Measurements from ENCODE around the gene CCL11.

Gene CCL11

DNA sequence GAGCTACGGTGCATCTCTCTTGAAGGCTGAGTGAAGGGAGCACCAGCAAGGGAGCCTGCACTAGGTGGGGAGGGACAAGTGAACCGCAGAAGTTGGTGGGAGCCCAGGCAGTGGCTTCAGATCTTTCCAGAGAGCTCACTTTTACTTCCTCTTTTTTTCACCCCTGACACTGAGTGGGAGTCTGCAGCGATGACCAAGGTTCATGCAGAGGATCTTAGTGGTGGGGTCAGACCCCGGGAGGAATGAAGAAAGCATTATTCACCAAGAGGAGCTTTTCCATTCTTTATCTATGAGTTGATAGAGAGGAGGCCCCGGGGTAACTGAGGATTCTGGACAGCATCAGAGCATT lies 33.5 kb upstream of the CCL11 start:
- Histone ChIP-seq H3K4me1 (ENCODE audit: insufficient read depth, poor library complexity, severe bottlenecking) (no peaks in the 10 kb centered on the region), H3K9me3 (ENCODE audit: severe bottlenecking) (no peaks in the 10 kb centered on the region), H3K36me3 (ENCODE audit: low read depth) (no peaks in the 10 kb centered on the region), H3K27me3 (ENCODE audit: insufficient read depth, poor library complexity, severe bottlenecking) (no peaks in the 10 kb centered on the region), H3K27ac (ENCODE audit: poor library complexity, severe bottlenecking) (no peak overlapping the region), H3K4me3 (ENCODE audit: severe bottlenecking) (no peak overlapping the region)
- TF ChIP-seq, protein P1, sequence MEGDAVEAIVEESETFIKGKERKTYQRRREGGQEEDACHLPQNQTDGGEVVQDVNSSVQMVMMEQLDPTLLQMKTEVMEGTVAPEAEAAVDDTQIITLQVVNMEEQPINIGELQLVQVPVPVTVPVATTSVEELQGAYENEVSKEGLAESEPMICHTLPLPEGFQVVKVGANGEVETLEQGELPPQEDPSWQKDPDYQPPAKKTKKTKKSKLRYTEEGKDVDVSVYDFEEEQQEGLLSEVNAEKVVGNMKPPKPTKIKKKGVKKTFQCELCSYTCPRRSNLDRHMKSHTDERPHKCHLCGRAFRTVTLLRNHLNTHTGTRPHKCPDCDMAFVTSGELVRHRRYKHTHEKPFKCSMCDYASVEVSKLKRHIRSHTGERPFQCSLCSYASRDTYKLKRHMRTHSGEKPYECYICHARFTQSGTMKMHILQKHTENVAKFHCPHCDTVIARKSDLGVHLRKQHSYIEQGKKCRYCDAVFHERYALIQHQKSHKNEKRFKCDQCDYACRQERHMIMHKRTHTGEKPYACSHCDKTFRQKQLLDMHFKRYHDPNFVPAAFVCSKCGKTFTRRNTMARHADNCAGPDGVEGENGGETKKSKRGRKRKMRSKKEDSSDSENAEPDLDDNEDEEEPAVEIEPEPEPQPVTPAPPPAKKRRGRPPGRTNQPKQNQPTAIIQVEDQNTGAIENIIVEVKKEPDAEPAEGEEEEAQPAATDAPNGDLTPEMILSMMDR (IDR thresholded peaks at IDR 0.05; ENCODE audit: poor library complexity, severe bottlenecking): no peak
- ATAC-seq (ENCODE audit: low read depth) (no peak), DNase-seq (ENCODE audit: low spot score) (no peak)

DNA sequence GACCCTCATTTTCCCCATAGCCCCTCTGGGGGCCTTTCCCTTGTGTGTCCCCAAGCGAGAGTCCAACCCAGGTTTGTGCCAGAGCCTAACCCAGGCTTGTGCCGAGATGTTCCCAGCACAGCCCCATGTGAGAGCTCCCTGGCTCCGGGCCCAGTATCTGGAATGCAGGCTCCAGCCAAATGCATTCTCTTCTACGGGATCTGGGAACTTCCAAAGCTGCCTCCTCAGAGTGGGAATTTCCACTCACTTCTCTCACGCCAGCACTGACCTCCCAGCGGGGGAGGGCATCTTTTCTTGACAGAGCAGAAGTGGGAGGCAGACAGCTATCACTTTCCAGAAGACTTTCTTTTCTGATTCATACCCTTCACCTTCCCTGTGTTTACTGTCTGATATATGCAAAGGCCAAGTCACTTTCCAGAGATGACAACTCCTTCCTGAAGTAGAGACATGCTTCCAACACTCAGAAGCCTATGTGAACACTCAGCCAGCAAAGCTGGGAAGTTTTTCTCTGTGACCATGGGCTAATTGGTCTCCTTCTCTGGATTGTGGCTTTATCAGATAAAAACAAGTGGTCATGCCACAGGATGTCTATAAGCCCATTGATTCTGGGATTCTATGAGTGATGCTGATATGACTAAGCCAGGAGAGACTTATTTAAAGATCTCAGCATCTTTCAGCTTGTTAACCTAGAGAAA lies 33.0 kb upstream of the CCL11 start:
- no peak for ATAC-seq (ENCODE audit: low read depth)
- Histone ChIP-seq H3K27me3 (ENCODE audit: insufficient read depth, poor library complexity, severe bottlenecking) (no peaks in the 10 kb centered on the region), H3K4me1 (ENCODE audit: insufficient read depth, poor library complexity, severe bottlenecking) (no peaks in the 10 kb centered on the region), H3K36me3 (ENCODE audit: low read depth) (no peaks in the 10 kb centered on the region), H3K27ac (ENCODE audit: poor library complexity, severe bottlenecking) (no peak overlapping the region), H3K9me3 (ENCODE audit: severe bottlenecking) (no peaks in the 10 kb centered on the region), H3K4me3 (ENCODE audit: severe bottlenecking) (no peak overlapping the region)
- TF ChIP-seq, protein P1 (IDR thresholded peaks at IDR 0.05; ENCODE audit: poor library complexity, severe bottlenecking): no peak
- no peak for DNase-seq (ENCODE audit: low spot score)

DNA sequence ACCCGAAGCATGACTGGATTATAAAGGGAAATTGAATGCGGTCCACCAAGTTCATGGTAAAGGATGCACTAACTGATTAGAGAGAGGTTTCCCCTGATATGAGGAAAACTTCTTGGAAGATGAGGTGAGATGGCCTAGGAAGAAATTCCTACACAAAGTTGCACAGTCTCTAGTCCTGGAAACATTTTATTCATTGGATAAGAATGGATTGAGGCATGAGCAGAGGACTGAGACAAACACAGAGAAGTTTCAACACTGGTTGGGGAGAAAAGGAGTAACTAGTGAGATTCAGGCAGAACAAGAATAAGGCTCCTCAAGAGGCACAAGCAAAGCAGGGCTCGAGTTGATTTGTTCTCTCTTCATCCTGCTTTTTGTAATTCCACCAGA lies 32.4 kb upstream of the CCL11 start:
- Histone ChIP-seq H3K4me1 (ENCODE audit: insufficient read depth, poor library complexity, severe bottlenecking) (no peaks in the 10 kb centered on the region), H3K9me3 (ENCODE audit: severe bottlenecking) (no peaks in the 10 kb centered on the region), H3K4me3 (ENCODE audit: severe bottlenecking) (no peak overlapping the region), H3K36me3 (ENCODE audit: low read depth) (no peaks in the 10 kb centered on the region), H3K27ac (ENCODE audit: poor library complexity, severe bottlenecking) (no peak overlapping the region), H3K27me3 (ENCODE audit: insufficient read depth, poor library complexity, severe bottlenecking) (no peaks in the 10 kb centered on the region)
- DNase-seq (ENCODE audit: low spot score) (no peak), ATAC-seq (ENCODE audit: low read depth) (no peak)
- TF ChIP-seq, protein P1 (IDR thresholded peaks at IDR 0.05; ENCODE audit: poor library complexity, severe bottlenecking): no peak

DNA sequence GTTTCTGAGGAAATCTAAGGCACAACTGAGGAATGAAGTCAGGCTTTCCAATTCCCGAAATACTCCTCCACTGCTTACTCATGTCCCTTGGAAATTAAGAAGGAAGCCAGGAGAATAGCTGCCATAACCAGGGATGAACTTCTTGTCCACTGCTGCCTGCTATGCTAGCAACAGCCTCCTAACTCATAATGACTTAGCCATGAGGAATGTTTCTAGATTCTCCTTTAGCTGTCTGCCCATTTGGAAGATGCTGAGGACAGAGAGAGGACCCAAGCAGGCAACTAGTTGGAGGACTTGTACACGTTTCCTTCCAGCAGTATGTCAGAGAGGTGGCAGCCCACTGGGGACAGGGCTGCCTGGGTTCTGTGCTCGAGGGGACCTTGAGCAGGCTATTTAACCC lies 31.4 kb upstream of the CCL11 start:
- ATAC-seq (ENCODE audit: low read depth) (peak; percentile 28; the same call in 1 of the 3 replicates), DNase-seq (ENCODE audit: low spot score) (no peak)
- H3K27ac ChIP-seq (ENCODE audit: poor library complexity, severe bottlenecking): no peak overlapping the region
- no peak overlapping the region for H3K4me3 ChIP-seq (ENCODE audit: severe bottlenecking)
- no peaks in the 10 kb centered on the region for H3K36me3 ChIP-seq (ENCODE audit: low read depth)
- no peaks in the 10 kb centered on the region for H3K9me3 ChIP-seq (ENCODE audit: severe bottlenecking)
- H3K27me3 ChIP-seq (ENCODE audit: insufficient read depth, poor library complexity, severe bottlenecking): no peaks in the 10 kb centered on the region
- TF ChIP-seq, protein P1 (IDR thresholded peaks at IDR 0.05; ENCODE audit: poor library complexity, severe bottlenecking): no peak
- H3K4me1 ChIP-seq (ENCODE audit: insufficient read depth, poor library complexity, severe bottlenecking): no peaks in the 10 kb centered on the region

DNA sequence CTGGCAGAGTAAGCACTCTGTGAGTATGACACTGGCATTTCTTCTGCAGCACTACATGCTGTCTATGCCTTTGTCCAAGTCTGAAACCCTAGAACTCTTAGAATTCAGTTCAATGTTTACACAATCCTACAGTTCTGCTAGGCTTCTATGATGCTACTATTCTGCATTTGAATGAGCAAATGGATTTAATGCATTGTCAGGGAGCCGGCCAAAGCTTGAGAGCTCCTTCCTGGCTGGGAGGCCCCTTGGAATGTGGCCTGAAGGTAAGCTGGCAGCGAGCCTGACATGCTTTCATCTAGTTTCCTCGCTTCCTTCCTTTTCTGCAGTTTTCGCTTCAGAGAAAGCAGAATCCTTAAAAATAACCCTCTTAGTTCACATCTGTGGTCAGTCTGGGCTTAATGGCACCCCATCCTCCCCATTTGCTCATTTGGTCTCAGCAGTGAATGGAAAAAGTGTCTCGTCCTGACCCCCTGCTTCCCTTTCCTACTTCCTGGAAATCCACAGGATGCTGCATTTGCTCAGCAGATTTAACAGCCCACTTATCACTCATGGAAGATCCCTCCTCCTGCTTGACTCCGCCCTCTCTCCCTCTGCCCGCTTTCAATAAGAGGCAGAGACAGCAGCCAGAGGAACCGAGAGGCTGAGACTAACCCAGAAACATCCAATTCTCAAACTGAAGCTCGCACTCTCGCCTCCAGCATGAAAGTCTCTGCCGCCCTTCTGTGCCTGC lies 30.7 kb upstream of the CCL11 start, which contains the start of gene CCL2:
Gene CCL2, plus strand, starts transcription at position 635 of the 730 bp plus-strand sequence. Its CDS starts 65 bp downstream, at position 700.
- no peaks in the 10 kb centered on the region for H3K36me3 ChIP-seq (ENCODE audit: low read depth)
- ATAC-seq (ENCODE audit: low read depth): peak; percentile 73
- H3K9me3 ChIP-seq (ENCODE audit: severe bottlenecking): no peaks in the 10 kb centered on the region
- peak within 1 kb of the TSS; percentile 9 for H3K27ac ChIP-seq (ENCODE audit: poor library complexity, severe bottlenecking)
- no peak within 1 kb of the TSS for H3K4me3 ChIP-seq (ENCODE audit: severe bottlenecking)
- no peak for DNase-seq (ENCODE audit: low spot score)
- H3K27me3 ChIP-seq (ENCODE audit: insufficient read depth, poor library complexity, severe bottlenecking): no peaks in the 10 kb centered on the region
- TF ChIP-seq, protein P1 (IDR thresholded peaks at IDR 0.05; ENCODE audit: poor library complexity, severe bottlenecking): no peak
- no peaks in the 10 kb centered on the region for H3K4me1 ChIP-seq (ENCODE audit: insufficient read depth, poor library complexity, severe bottlenecking)

All from RWPE2 (cell line).